Activated CD8-positive, alpha-beta memory T cell treated with anti-CD3 and anti-CD28 coated beads for 36 hours (primary cell): ENCODE results near the gene OSBPL9. TPM values are rescaled to one million over a fixed set of nuclear protein-coding genes. Genes with fewer than 3 reads are reported as not detected.

Experiments used
- CTCF ChIA-PET: fragments of 350-600 bp; sonication (Branson Sonifier 250); formaldehyde crosslinking; loops from one replicate; lab custom pipeline; 2021; ENCODE audit warnings: antibody characterized with exemption; lab: Charles Lee
- POLR2A ChIA-PET: fragments of 350-600 bp; sonication (Branson Sonifier 250); formaldehyde crosslinking; loops from one replicate; lab custom pipeline; 2021; ENCODE audit warnings: antibody characterized with exemption; lab: Charles Lee
- total RNA-seq, 2 experiments: library from RNA; stranded (reverse); gene quantifications; one replicate each; pipeline ENCODE4 v1.2.3, GENCODE V29; 2021

The OSBPL9 gene
- total RNA-seq: 10 to 100 TPM; 49.5 to 49.6 TPM

GRCh38 chr1:51616903-51617708 lies at the start of gene OSBPL9:
Gene OSBPL9, plus strand, starts transcription at chr1:51617092. Its CDS starts 19 bp downstream, at chr1:51617111.
- ChIA-PET POLR2A (no interaction called here), CTCF (interaction anchor here (1.0 kb wide), 1 partner anchor 152 kb away, joined by 3 read pairs; no protein-coding TSS in a partner anchor)

- ChIA-PET POLR2A (no interaction called here), CTCF (no interaction called here)
These were observed 49.2 kb upstream of the OSBPL9 start for GRCh38 chr1:51567653-51568052.

- ChIA-PET CTCF (no interaction called here), POLR2A (no interaction called here)
These were observed 48.5 kb upstream of the OSBPL9 start for GRCh38 chr1:51568231-51568935.

- POLR2A ChIA-PET: interaction anchor here (0.6 to 1.4 kb wide), 2 partner anchors 15 to 50 kb away, joined by 4 to 5 read pairs; partner anchors contain the start of gene EPS15
- CTCF ChIA-PET: no interaction called here
These were observed 47.4 kb upstream of the OSBPL9 start for GRCh38 chr1:51569284-51570062.

- CTCF ChIA-PET: no interaction called here
- POLR2A ChIA-PET: interaction anchor here (0.6 to 1.4 kb wide), 2 partner anchors 15 to 51 kb away, joined by 4 to 5 read pairs; partner anchors contain the start of gene EPS15
These were observed 46.7 kb upstream of the OSBPL9 start for GRCh38 chr1:51570063-51570710.

- POLR2A ChIA-PET: no interaction called here
These were observed 44.5 kb upstream of the OSBPL9 start for GRCh38 chr1:51572365-51572764.

GRCh38 chr1:51574796-51575195 lies 42.1 kb upstream of the OSBPL9 start:
- CTCF ChIA-PET: no interaction called here
- POLR2A ChIA-PET: interaction anchor here (0.6 kb wide), 1 partner anchor 186 kb away, joined by 4 read pairs; no protein-coding TSS in a partner anchor

More at GRCh38 chr1:51572365-51572764, 44.5 kb upstream of the OSBPL9 start:
- CTCF ChIA-PET: no interaction called here

- POLR2A ChIA-PET: no interaction called here
- CTCF ChIA-PET: no interaction called here
These were observed 41.3 kb upstream of the OSBPL9 start for GRCh38 chr1:51575406-51576084.

- ChIA-PET POLR2A (no interaction called here), CTCF (no interaction called here)
These were observed 40.8 kb upstream of the OSBPL9 start for GRCh38 chr1:51576085-51576444.

- ChIA-PET CTCF (interaction anchor here (0.7 kb wide), 1 partner anchor 136 kb away, joined by 3 read pairs; no protein-coding TSS in a partner anchor), POLR2A (no interaction called here)
These were observed 40.0 kb upstream of the OSBPL9 start for GRCh38 chr1:51576923-51577322.

GRCh38 chr1:51578383-51579109 lies 38.3 kb upstream of the OSBPL9 start:
- POLR2A ChIA-PET: no interaction called here
- CTCF ChIA-PET: no interaction called here

GRCh38 chr1:51581238-51581637 lies 35.7 kb upstream of the OSBPL9 start:
- CTCF ChIA-PET: no interaction called here
- POLR2A ChIA-PET: no interaction called here

- ChIA-PET POLR2A (no interaction called here), CTCF (no interaction called here)
These were observed 33.4 kb upstream of the OSBPL9 start for GRCh38 chr1:51583532-51583931.

- POLR2A ChIA-PET: no interaction called here
- CTCF ChIA-PET: no interaction called here
These were observed 32.9 kb upstream of the OSBPL9 start for GRCh38 chr1:51584021-51584420.

- ChIA-PET POLR2A (no interaction called here), CTCF (no interaction called here)
These were observed 24.2 kb upstream of the OSBPL9 start for GRCh38 chr1:51592711-51593110.

- ChIA-PET CTCF (no interaction called here), POLR2A (no interaction called here)
These were observed 22.2 kb upstream of the OSBPL9 start for GRCh38 chr1:51594716-51595115.

GRCh38 chr1:51600529-51600928 lies 16.4 kb upstream of the OSBPL9 start:
- ChIA-PET CTCF (no interaction called here), POLR2A (no interaction called here)

GRCh38 chr1:51600965-51601364 lies 15.9 kb upstream of the OSBPL9 start:
- ChIA-PET POLR2A (no interaction called here), CTCF (no interaction called here)
